Thymus (tissue), 11 donors: Measurements from ENCODE around the gene NUDT3. TPM values are rescaled to one million over a fixed set of nuclear protein-coding genes. Genes with fewer than 3 reads are reported as not detected.

ENCODE experiments used
- DNase-seq, 9 donors: peaks; one replicate each; pipeline ENCODE4 v3.0.0-alpha.2; 2013; ENCODE audit warnings: low spot score in 9 of 9, low read depth in 6 of 9, missing footprints in 1 of 9
- H3K27ac ChIP-seq, 2 donors: one replicate each; pipeline ENCODE4 v1.5.1; 2013; ENCODE audit warnings: control low read depth in 1 of 2, low read depth in 1 of 2, low read length in 1 of 2, mild to moderate bottlenecking in 1 of 2, moderate library complexity in 1 of 2
- H3K27me3 ChIP-seq, 2 donors: one replicate each; pipeline ENCODE4 v1.5.1; 2013; ENCODE audit warnings: low read length in 1 of 2; ENCODE audit not compliant: control insufficient read depth in 2 of 2, insufficient read depth in 1 of 2
- H3K36me3 ChIP-seq, 2 donors: one replicate each; pipeline ENCODE4 v1.5.1; 2013; ENCODE audit warnings: low read length in 1 of 2, mild to moderate bottlenecking in 1 of 2, moderate library complexity in 1 of 2; ENCODE audit not compliant: control insufficient read depth in 2 of 2, insufficient read depth in 2 of 2
- H3K4me1 ChIP-seq, 2 donors: one replicate each; pipeline ENCODE4 v1.5.1; 2013; ENCODE audit warnings: low read length in 2 of 2; ENCODE audit not compliant: control insufficient read depth in 2 of 2, insufficient read depth in 2 of 2
- H3K4me3 ChIP-seq, 2 donors: one replicate each; pipeline ENCODE4 v1.5.1; 2013; ENCODE audit warnings: low read length in 2 of 2, control low read depth in 1 of 2, mild to moderate bottlenecking in 1 of 2
- H3K9me3 ChIP-seq, 2 donors: one replicate each; pipeline ENCODE4 v1.5.1; 2013; ENCODE audit warnings: low read length in 1 of 2, mild to moderate bottlenecking in 1 of 2; ENCODE audit not compliant: control insufficient read depth in 2 of 2, insufficient read depth in 1 of 2
- WGBS: extraction: QIAGEN DNeasy Blood & Tissue Kit; methylation state at CpG from one replicate; pipeline ENCODE4 v1.1.7; 2013; 5-methylcytosine and 5-hydroxymethylcytosine counted together
- polyA plus RNA-seq: library from polyadenylated mRNA; stranded (reverse); fragments of 200-250 nt; gene quantifications from one replicate; pipeline ENCODE4 v1.2.3, GENCODE V29; 2013
- total RNA-seq: library from RNA; stranded (reverse); fragments of 120-200 nt; gene quantifications from one replicate; pipeline ENCODE4 v1.2.4, GENCODE V29; 2013
- donor health status: healthy.

Gene NUDT3
- total and polyA plus RNA-seq, 2 donors: 9.7 to 12.7 TPM

DNA sequence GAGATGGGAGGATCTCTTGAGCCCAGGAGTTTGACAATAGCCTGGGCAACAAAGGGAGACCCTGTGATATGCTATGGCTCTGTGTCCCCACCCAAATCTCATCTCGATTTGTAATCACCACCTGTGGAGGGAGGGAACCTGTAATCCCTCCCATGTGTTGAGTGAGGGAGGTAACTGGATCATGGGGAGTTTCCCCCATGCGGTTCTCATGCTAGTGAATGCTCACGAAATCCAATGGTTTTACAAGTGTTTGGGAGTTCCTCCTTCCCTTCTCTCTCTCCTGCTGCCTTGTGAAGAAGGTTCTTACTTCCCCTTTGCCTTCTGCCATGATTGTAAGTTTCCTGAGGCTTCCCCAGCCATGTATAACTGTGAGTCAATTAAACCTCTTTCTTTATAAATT, 3.4 kb downstream of the NUDT3 start:
- Histone ChIP-seq H3K27ac (no peak overlapping the region), H3K27me3 (no peaks in the 10 kb centered on the region), H3K4me3 (no peak overlapping the region), H3K36me3 (no peaks in the 10 kb centered on the region), H3K4me1 (peaks cover 11 to 16% of the 10 kb centered on the region in 2 donors), H3K9me3 (peaks cover 0 to 5% of the 10 kb centered on the region in 2 donors)
- no peak for DNase-seq
- 95% methylated on average over 3 of the region's 3 CpGs for WGBS

DNA sequence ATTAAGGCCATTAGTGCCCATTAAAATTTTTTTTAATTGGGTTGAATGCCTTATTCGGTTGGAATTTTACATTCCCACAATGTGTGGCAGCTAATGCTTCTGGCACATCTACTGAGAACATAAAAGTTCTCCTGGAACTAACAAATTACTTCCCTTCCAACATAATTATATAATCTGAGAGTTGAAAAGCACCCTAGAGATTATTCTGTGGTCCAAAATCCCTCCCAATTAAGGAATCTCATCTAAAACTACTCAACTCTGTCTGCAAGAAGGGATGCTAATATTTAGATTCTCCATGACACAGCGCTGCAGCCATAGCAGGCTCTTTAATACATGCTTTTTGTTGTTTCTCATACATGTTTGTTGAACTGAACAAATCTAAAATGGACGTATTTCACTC, 4.0 kb downstream of the NUDT3 start:
- Histone ChIP-seq H3K27me3 (no peaks in the 10 kb centered on the region), H3K4me1 (peaks cover 7 to 16% of the 10 kb centered on the region in 2 donors), H3K9me3 (peaks cover 0 to 5% of the 10 kb centered on the region in 2 donors), H3K36me3 (no peaks in the 10 kb centered on the region), H3K27ac (no peak overlapping the region), H3K4me3 (no peak overlapping the region)
- WGBS: 96% methylated on average over 3 of the region's 3 CpGs
- no peak for DNase-seq

DNA sequence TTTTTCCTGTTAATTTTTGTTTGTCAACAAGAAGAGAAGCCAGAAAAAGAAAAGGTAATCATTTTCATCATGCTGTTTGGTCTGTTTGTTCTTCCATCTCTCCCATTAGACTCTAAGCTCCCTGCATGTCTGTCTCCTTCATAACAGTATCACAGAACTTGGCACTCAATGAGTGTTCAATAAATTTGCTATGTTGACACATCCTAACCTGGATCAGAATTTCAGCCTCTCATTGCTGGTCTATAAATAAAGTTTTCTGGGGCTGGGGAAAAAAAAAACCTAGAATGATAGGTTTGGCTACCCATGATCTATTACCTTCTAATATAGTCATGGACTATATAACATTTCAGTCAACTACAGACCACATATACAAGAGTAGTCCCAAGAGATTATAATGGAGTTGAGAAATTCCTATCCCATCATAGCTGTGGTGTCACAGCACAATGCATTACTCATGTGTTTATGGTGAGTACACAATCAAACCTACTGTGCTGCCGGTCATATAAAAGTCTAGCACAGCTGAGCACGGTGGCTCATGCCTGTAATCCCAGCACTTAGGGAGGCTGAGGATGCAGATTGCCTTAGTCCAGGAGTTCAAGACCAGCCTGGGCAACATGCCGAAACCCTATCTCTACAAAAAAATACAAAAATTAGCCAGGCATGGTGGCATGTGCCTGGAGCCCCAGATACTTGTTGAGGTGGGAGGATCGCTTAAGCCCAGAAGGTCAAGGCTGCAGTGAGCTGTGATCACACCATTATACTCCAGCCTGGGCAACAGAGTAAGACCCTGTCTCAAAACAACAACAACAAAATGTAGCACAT, 5.9 kb downstream of the NUDT3 start:
- peaks cover 6 to 7% of the 10 kb centered on the region in 2 donors for H3K4me1 ChIP-seq
- H3K9me3 ChIP-seq: peaks cover 0 to under 1% of the 10 kb centered on the region in 2 donors
- 98% methylated on average over 4 of the region's 4 CpGs for WGBS
- no peaks in the 10 kb centered on the region for H3K36me3 ChIP-seq
- DNase-seq: no peak
- H3K27me3 ChIP-seq: no peaks in the 10 kb centered on the region
- no peak overlapping the region for H3K27ac ChIP-seq
- H3K4me3 ChIP-seq: no peak overlapping the region

GRCh38 chr6:34385793-34386195, 6.7 kb downstream of the NUDT3 start:
- Histone ChIP-seq H3K27me3 (no peaks in the 10 kb centered on the region), H3K4me1 (no peaks in the 10 kb centered on the region), H3K27ac (no peak overlapping the region), H3K36me3 (no peaks in the 10 kb centered on the region), H3K4me3 (no peak overlapping the region), H3K9me3 (no peaks in the 10 kb centered on the region)
- DNase-seq: no peak
- WGBS: 98% methylated on average over 3 of the region's 3 CpGs

DNA sequence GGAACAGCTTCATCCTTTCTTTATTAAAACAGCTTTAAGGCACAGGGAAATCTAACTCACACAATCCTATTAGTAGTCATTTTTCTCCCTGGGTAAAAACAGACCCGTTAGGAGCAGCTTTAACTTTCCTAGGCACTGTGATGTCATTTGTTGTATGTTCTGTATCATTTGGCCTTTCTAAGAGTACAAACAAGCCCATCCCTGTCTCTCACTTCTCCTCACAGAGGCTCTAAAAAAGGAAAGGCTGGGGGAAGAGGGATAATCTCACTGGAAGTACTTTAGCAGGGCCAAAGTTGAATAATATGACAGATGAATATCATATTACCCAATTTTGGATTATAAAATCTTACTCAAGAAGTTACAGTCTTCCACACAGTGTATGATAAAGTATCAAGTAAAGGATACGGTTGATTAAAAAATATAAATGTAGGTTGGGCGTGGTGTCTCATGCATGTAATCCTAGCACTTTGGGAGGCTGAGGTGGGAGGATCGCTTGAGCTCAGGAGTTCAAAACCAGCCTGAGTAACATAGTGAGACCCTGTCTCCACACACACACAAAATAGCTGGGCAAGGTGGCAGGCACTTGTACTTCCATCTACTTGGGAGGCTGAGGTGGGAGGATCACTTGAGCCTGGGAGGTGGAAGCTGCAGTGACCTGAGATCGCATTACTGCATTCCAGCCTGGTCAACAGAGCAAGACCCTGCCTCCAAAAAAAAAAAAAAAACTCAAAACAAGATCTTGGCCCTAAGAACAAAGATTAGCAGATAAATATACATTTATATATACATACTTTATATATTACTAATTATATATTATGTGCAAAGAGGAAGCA, 7.9 kb downstream of the NUDT3 start:
- 92% methylated on average over 5 of the region's 5 CpGs for WGBS
- no peaks in the 10 kb centered on the region for H3K36me3 ChIP-seq
- no peak overlapping the region for H3K4me3 ChIP-seq
- no peak for DNase-seq
- no peaks in the 10 kb centered on the region for H3K27me3 ChIP-seq
- H3K27ac ChIP-seq: peak overlapping the region in 1 of 2 donors; percentile 18
- no peaks in the 10 kb centered on the region for H3K4me1 ChIP-seq
- H3K9me3 ChIP-seq: no peaks in the 10 kb centered on the region

- no peaks in the 10 kb centered on the region for H3K4me1 ChIP-seq
- DNase-seq: no peak
- H3K27me3 ChIP-seq: no peaks in the 10 kb centered on the region
- no peaks in the 10 kb centered on the region for H3K36me3 ChIP-seq
- 94% methylated on average over 6 of the region's 6 CpGs for WGBS
- no peak overlapping the region for H3K4me3 ChIP-seq
- H3K9me3 ChIP-seq: no peaks in the 10 kb centered on the region
- peak overlapping the region in 1 of 2 donors; percentile 3 for H3K27ac ChIP-seq
These were observed 8.7 kb downstream of the NUDT3 start for GRCh38 chr6:34383656-34384320.

DNA sequence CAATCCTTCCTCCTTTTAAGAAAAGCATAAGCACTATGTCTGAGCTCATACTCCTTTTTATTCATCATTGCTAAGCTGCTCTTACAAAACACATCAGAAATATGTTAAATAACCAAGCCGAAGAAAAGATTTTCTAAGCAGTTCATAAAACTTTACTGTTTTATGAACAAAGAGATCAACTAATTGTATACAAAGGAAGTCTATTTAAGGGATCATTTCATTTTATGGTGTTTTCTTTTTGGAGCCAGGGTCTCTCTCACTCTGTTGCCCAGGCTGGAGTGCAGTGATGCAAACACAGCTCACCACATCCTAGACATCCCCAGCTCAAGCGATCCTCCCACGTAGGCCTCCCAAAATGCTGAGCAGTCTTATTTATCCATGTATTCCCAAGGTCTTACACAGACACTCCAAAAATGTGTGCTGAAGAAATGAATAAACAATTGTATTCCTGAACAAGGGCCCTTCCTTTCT, 9.3 kb downstream of the NUDT3 start:
- no peak for DNase-seq
- Histone ChIP-seq H3K36me3 (no peaks in the 10 kb centered on the region), H3K27ac (peak overlapping the region in 1 of 2 donors; percentile 3), H3K9me3 (no peaks in the 10 kb centered on the region), H3K27me3 (no peaks in the 10 kb centered on the region), H3K4me3 (no peak overlapping the region), H3K4me1 (no peaks in the 10 kb centered on the region)
- WGBS: 94% methylated on average over 3 of the region's 3 CpGs

GRCh38 chr6:34381081-34381480, 11.4 kb downstream of the NUDT3 start:
- no peak overlapping the region for H3K4me3 ChIP-seq
- no peaks in the 10 kb centered on the region for H3K36me3 ChIP-seq
- no peak for DNase-seq
- no peaks in the 10 kb centered on the region for H3K9me3 ChIP-seq
- H3K4me1 ChIP-seq: no peaks in the 10 kb centered on the region
- WGBS: 96% methylated on average over 5 of the region's 5 CpGs
- no peaks in the 10 kb centered on the region for H3K27me3 ChIP-seq
- H3K27ac ChIP-seq: no peak overlapping the region
